ENCODE results near the gene PWWP2B. TPM values are rescaled to one million over a fixed set of nuclear protein-coding genes. Genes with fewer than 3 reads are reported as not detected.

The PWWP2B gene
- total and polyA plus RNA-seq, 2 of the 13 experiments (the other 11 are each of a cell fraction or from before 2014, with no cell fraction given): 2.3 to 4.7 TPM

DNA sequence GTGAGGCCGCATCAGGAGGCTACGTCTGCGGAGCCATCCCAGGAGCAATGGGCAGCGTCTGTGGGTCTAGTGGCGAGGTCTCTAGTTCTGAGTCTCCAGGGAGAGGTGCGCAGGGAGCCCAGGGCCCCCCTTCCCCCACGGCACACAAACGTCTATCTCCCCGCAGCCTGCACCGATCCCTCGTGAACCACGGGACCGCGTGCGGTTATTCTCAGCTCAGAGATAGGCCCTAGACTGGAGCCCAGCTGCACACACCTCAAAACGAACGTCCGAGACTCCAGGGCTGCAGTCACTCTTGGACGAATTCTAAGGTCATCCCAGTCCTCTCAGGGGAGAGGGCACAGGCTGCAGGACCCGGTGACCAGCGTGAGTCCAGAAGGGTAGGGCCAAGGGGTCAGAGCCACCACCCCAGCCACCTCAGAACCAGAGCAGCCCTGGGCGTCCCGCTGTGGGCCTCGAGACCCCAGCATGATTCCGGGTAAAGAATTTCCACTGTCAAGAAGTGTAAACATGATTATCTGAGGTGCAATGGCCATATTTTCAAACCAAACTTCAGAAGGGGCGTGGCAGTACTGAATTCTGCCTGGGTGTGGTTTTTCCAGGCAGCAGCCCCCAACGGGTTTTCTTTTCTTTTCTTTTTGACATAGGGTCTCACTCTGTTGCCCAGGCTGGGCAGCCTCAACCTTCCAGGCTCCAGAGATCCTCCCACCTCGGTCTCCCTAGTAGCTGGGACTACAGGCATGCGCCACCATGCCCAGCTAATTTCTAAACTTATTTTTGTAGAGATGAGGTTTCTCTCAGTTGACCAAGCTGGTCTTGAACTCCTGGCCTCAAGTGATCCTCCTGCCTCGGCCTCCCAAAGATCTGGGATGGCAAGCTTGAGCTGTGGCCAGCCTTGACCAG is 57.5 kb downstream of the PWWP2B start (continued):
- TF ChIP-seq, protein P1, sequence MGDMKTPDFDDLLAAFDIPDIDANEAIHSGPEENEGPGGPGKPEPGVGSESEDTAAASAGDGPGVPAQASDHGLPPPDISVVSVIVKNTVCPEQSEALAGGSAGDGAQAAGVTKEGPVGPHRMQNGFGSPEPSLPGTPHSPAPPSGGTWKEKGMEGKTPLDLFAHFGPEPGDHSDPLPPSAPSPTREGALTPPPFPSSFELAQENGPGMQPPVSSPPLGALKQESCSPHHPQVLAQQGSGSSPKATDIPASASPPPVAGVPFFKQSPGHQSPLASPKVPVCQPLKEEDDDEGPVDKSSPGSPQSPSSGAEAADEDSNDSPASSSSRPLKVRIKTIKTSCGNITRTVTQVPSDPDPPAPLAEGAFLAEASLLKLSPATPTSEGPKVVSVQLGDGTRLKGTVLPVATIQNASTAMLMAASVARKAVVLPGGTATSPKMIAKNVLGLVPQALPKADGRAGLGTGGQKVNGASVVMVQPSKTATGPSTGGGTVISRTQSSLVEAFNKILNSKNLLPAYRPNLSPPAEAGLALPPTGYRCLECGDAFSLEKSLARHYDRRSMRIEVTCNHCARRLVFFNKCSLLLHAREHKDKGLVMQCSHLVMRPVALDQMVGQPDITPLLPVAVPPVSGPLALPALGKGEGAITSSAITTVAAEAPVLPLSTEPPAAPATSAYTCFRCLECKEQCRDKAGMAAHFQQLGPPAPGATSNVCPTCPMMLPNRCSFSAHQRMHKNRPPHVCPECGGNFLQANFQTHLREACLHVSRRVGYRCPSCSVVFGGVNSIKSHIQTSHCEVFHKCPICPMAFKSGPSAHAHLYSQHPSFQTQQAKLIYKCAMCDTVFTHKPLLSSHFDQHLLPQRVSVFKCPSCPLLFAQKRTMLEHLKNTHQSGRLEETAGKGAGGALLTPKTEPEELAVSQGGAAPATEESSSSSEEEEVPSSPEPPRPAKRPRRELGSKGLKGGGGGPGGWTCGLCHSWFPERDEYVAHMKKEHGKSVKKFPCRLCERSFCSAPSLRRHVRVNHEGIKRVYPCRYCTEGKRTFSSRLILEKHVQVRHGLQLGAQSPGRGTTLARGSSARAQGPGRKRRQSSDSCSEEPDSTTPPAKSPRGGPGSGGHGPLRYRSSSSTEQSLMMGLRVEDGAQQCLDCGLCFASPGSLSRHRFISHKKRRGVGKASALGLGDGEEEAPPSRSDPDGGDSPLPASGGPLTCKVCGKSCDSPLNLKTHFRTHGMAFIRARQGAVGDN (CRISPR knock-in tag; IDR thresholded peaks at IDR 0.05): peak; percentile 51
- peak; percentile 49; the same call in 1 of the 2 replicates for TF ChIP-seq ZNF605 (CRISPR knock-in tag; IDR thresholded peaks at IDR 0.05)
- no peak for TF ChIP-seq CREBL2 (CRISPR knock-in tag; IDR thresholded peaks at IDR 0.05; ENCODE audit: borderline replicate concordance)
- TF ChIP-seq, protein P2, sequence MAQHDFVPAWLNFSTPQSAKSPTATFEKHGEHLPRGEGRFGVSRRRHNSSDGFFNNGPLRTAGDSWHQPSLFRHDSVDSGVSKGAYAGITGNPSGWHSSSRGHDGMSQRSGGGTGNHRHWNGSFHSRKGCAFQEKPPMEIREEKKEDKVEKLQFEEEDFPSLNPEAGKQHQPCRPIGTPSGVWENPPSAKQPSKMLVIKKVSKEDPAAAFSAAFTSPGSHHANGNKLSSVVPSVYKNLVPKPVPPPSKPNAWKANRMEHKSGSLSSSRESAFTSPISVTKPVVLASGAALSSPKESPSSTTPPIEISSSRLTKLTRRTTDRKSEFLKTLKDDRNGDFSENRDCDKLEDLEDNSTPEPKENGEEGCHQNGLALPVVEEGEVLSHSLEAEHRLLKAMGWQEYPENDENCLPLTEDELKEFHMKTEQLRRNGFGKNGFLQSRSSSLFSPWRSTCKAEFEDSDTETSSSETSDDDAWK (CRISPR knock-in tag; IDR thresholded peaks at IDR 0.05): no peak
- TF ChIP-seq TMF1 (CRISPR knock-in tag; IDR thresholded peaks at IDR 0.05; ENCODE audit: low read depth): no peak
